Transverse colon (tissue), 4 donors: Measurements from ENCODE around the gene VGF.

ENCODE experiments used
- CTCF ChIP-seq, 5 experiments: fragments of 200-600 bp in 3 of 5; fragments of 450-650 bp in 2 of 5; sonication (generic) in 3 of 5; IDR thresholded peaks; 1 replicate in 2 of 5; 2 replicates in 3 of 5; pipeline ENCODE4 v1.5.1; 2016 to 2017; ENCODE audit warnings: antibody characterized with exemption in 5 of 5, inconsistent platforms in 3 of 5, mild to moderate bottlenecking in 2 of 5, moderate library complexity in 1 of 5
- EP300 ChIP-seq: sonication (generic); formaldehyde crosslinking; IDR thresholded peaks from one replicate; pipeline ENCODE4 v1.6.1; 2017; ENCODE audit warnings: antibody characterized with exemption, low read depth
- POLR2A ChIP-seq: fragments of 450-650 bp; IDR thresholded peaks from one replicate; pipeline ENCODE4 v1.6.1; 2016; ENCODE audit warnings: antibody characterized with exemption, mild to moderate bottlenecking, moderate library complexity
- POLR2AphosphoS5 ChIP-seq, 3 donors: sonication (generic); formaldehyde crosslinking; IDR thresholded peaks; one replicate each; pipeline ENCODE4 v1.6.1; 2016; ENCODE audit warnings: antibody characterized with exemption in 3 of 3

- no peak for TF ChIP-seq CTCF (IDR thresholded peaks at IDR 0.05)
- no peak for TF ChIP-seq POLR2A
- TF ChIP-seq EP300, result no peak
- no peak for TF ChIP-seq POLR2AphosphoS5 (IDR thresholded peaks at IDR 0.05)
These were observed 45.5 kb downstream of the VGF start for GRCh38 chr7:101119876-101120275.
